ENCODE data around the gene TIMM21.
A peak's percentile ranks its signal among the peaks of the same experiment; 100 is the strongest.

Gene TIMM21

GRCh38 chr18:74116633-74117554 is 31.4 kb upstream of the TIMM21 start:
- peak; percentile 82 for TF ChIP-seq CTCF (conservative IDR thresholded peaks at IDR 0.05; ENCODE audit: low read depth, low read length)
- DNase-seq (ENCODE audit: low read depth): peak; percentile 74
- no peak overlapping the region for H3K4me3 ChIP-seq (ENCODE audit: low read depth, low read length)

- DNase-seq (ENCODE audit: low read depth): no peak
- TF ChIP-seq CTCF (conservative IDR thresholded peaks at IDR 0.05; ENCODE audit: low read depth, low read length): no peak
- H3K4me3 ChIP-seq (ENCODE audit: low read depth, low read length): no peak overlapping the region
Observed at GRCh38 chr18:74123200-74123599, 25.1 kb upstream of the TIMM21 start.

GRCh38 chr18:74124642-74125041 is 23.7 kb upstream of the TIMM21 start:
- TF ChIP-seq CTCF (conservative IDR thresholded peaks at IDR 0.05; ENCODE audit: low read depth, low read length): no peak
- DNase-seq (ENCODE audit: low read depth): peak; percentile 24
- no peak overlapping the region for H3K4me3 ChIP-seq (ENCODE audit: low read depth, low read length)

DNA sequence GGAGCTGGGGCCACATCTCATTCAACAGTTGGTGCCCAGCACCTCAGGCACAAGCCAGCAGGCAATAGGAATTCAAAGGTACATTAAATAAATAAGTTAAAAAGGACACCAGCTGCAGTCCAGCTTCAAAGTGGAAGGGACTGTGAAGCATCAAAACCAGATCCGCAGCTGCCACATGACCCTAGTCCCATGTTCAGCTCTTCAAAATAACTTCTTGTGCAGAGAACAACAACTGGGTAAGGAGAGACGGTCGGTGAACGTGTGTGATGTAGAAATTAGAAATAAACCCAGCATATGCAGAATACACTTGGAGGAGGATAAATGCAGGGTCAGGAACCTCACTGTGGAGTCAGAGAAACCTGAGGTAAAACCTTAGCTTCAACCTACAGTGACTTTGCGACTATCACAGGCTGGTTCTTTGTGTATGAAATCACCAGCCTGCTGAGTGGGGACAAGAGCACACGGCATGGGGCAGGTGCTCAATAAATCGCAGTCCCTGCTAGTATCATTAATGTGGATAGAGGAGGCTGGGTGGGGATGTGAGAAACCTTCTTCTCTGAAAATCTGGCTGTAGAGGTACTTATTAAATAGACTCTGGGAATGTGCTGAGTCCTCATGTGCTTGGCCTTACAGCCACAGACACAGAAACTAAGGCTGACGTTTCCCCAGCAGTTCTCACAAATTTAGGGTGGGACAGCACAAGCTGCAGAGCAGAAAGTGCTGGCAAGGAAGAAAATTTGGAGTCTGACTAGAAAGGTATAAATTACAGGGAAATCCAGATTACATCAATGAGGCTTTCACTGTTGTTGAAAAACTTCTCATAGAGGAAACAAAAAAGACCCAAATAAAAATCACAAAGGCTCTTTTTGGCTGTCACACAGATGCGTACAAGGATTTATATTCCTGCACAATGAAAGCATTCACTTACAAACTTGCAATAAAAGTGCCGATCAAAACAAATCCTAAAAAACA is 21.4 kb upstream of the TIMM21 start:
- TF ChIP-seq CTCF (conservative IDR thresholded peaks at IDR 0.05; ENCODE audit: low read depth, low read length): no peak
- no peak for DNase-seq (ENCODE audit: low read depth)
- no peak overlapping the region for H3K4me3 ChIP-seq (ENCODE audit: low read depth, low read length)

DNA sequence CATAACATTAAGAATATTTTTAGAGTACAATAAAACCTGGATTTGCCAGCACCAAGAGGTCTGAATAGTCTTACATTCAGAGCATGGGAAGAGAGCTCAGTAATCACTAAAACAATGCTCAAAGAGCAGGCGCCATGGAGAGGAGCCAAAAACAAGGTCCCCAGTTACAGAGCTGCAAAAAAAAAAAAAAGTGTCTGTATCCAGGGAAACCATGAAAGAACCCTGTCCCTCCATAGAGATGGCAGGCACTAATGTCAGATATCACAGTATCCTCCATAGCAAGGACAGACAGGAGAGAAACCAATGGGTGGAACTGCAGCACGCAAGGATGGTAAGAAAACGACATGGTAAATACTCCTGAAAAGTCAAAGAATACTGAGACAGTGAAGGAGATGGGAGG is 20.2 kb upstream of the TIMM21 start:
- TF ChIP-seq CTCF (conservative IDR thresholded peaks at IDR 0.05; ENCODE audit: low read depth, low read length): no peak
- no peak overlapping the region for H3K4me3 ChIP-seq (ENCODE audit: low read depth, low read length)
- no peak for DNase-seq (ENCODE audit: low read depth)

DNA sequence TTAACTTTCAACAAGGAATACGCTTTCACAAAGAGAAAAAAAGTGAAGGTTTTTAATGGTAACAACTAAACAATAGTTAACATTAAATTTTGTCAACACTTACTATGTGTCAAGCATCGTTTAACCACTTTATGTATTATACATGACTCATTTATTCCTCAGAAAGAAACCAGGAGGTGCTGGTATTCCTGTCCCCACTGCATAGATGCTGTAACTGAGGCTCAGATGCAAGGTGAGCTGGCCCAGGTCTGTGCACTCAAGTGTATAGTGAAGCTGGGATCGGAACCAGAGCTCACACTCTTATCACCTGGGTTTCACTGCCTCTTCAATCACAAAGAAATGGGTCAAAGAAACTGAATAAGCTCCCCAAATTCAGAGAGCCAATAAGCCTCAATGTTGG is 17.2 kb upstream of the TIMM21 start:
- DNase-seq (ENCODE audit: low read depth): no peak
- no peak overlapping the region for H3K4me3 ChIP-seq (ENCODE audit: low read depth, low read length)
- TF ChIP-seq CTCF (conservative IDR thresholded peaks at IDR 0.05; ENCODE audit: low read depth, low read length): no peak

All from choroid plexus epithelial cell (primary cell).